Esophagus squamous epithelium (tissue), 5 donors: ENCODE results near the gene DEFB114. TPM values are rescaled to one million over a fixed set of nuclear protein-coding genes. Genes with fewer than 3 reads are reported as not detected.

Source experiments
- DNase-seq: peaks from one replicate; lab custom pipeline; 2025; lab: John Stamatoyannopoulos, UW
- H3K27ac ChIP-seq, 4 donors: fragments of 200-600 bp; sonication (generic); one replicate each; pipeline ENCODE4 v1.5.1; 2016 to 2019; ENCODE audit warnings: mild to moderate bottlenecking in 1 of 4
- H3K27me3 ChIP-seq, 4 donors: fragments of 200-600 bp; sonication (generic); 1 replicate in 3 of 4; 2 replicates in 1 of 4; pipeline versions ENCODE4 v1.5.1 to v1.6.0; 2017 to 2021; ENCODE audit warnings: antibody characterized with exemption in 1 of 4
- H3K36me3 ChIP-seq, 3 donors: fragments of 200-600 bp; sonication (generic); one replicate each; pipeline ENCODE4 v1.5.1; 2016 to 2019
- H3K4me1 ChIP-seq, 3 donors: fragments of 200-600 bp; sonication (generic); one replicate each; pipeline ENCODE4 v1.5.1; 2017 to 2019
- H3K4me3 ChIP-seq, 4 donors: fragments of 200-600 bp; sonication (generic); 1 replicate in 3 of 4; 2 replicates in 1 of 4; pipeline ENCODE4 v1.5.1; 2016 to 2019; ENCODE audit warnings: mild to moderate bottlenecking in 2 of 4, moderate library complexity in 1 of 4
- H3K9me3 ChIP-seq, 3 donors: fragments of 200-600 bp; sonication (generic); one replicate each; pipeline ENCODE4 v1.5.1; 2016 to 2019
- CTCF ChIP-seq, 6 experiments: fragments of 450-650 bp in 4 of 6; fragments of 200-600 bp in 2 of 6; sonication (generic) in 2 of 6; IDR thresholded peaks; one replicate each; pipeline ENCODE4 v1.5.1; 2016 to 2019; ENCODE audit warnings: antibody characterized with exemption in 6 of 6, mild to moderate bottlenecking in 4 of 6, moderate library complexity in 4 of 6
- POLR2A ChIP-seq, 4 donors: fragments of 450-650 bp; IDR thresholded peaks; one replicate each; pipeline ENCODE4 v1.6.1; 2017; ENCODE audit warnings: antibody characterized with exemption in 4 of 4, mild to moderate bottlenecking in 4 of 4, moderate library complexity in 3 of 4
- WGBS, 2 donors: methylation state at CpG; one replicate each; pipeline ENCODE4 v1.1.5; 2018; 5-methylcytosine and 5-hydroxymethylcytosine counted together
- intact Hi-C: fragments of 100-400 bp; cut with DNase I; formaldehyde crosslinking; loops from one replicate; pipeline ENCODE4 v1.15.0; 2022
- total RNA-seq, 4 donors: library from RNA; depleted of rRNA; stranded (reverse); fragments of >200 nt; gene quantifications; one replicate each; pipeline ENCODE4 v1.1.0, GENCODE V29; 2016
- donor health status: DM: yes; HTN: yes; CAD: no.

The DEFB114 gene
- total RNA-seq, 4 donors from 2014 or later = not detected

GRCh38 chr6:49915035-49915434, 48.9 kb downstream of the DEFB114 start:
- no peak for DNase-seq
- Histone ChIP-seq H3K4me3 (no peak overlapping the region), H3K27me3 (no peaks in the 10 kb centered on the region), H3K9me3 (no peaks in the 10 kb centered on the region), H3K4me1 (peaks cover 0 to 21% (median 3%) of the 10 kb centered on the region in 3 donors), H3K36me3 (no peaks in the 10 kb centered on the region), H3K27ac (no peak overlapping the region)
- 11 to 13% methylated on average over 3 of the region's 3 CpGs for WGBS, 2 donors
- TF ChIP-seq POLR2A (IDR thresholded peaks at IDR 0.05) = no peak
- TF ChIP-seq CTCF (IDR thresholded peaks at IDR 0.05) = no peak
- intact Hi-C loops = no loop called here

GRCh38 chr6:49913636-49914375, 50.2 kb downstream of the DEFB114 start:
- Histone ChIP-seq H3K27me3 (no peaks in the 10 kb centered on the region), H3K4me1 (peaks cover 0 to 21% (median 3%) of the 10 kb centered on the region in 3 donors), H3K4me3 (no peak overlapping the region), H3K36me3 (no peaks in the 10 kb centered on the region), H3K9me3 (no peaks in the 10 kb centered on the region), H3K27ac (no peak overlapping the region)
- TF ChIP-seq POLR2A (IDR thresholded peaks at IDR 0.05) = no peak
- TF ChIP-seq CTCF (IDR thresholded peaks at IDR 0.05) = no peak
- 42 to 45% methylated on average over 6 of the region's 6 CpGs for WGBS, 2 donors
- intact Hi-C loops = no loop called here
- no peak for DNase-seq

GRCh38 chr6:49912196-49912595, 51.8 kb downstream of the DEFB114 start:
- TF ChIP-seq POLR2A (IDR thresholded peaks at IDR 0.05) (no peak), CTCF (IDR thresholded peaks at IDR 0.05) (no peak)
- no peak for DNase-seq
- Histone ChIP-seq H3K9me3 (no peaks in the 10 kb centered on the region), H3K27ac (no peak overlapping the region), H3K27me3 (no peaks in the 10 kb centered on the region), H3K4me3 (no peak overlapping the region), H3K4me1 (peaks cover 0 to 21% (median 3%) of the 10 kb centered on the region in 3 donors), H3K36me3 (no peaks in the 10 kb centered on the region)
- 55 to 72% methylated on average over 1 of the region's 1 CpG for WGBS, 2 donors
- intact Hi-C loops = no loop called here

- H3K36me3 ChIP-seq = no peaks in the 10 kb centered on the region
- no peak for DNase-seq
- no peaks in the 10 kb centered on the region for H3K27me3 ChIP-seq
- H3K27ac ChIP-seq = no peak overlapping the region
- H3K4me1 ChIP-seq = peaks cover 0 to 21% (median 3%) of the 10 kb centered on the region in 3 donors
- intact Hi-C loops = no loop called here
- no peak for TF ChIP-seq POLR2A (IDR thresholded peaks at IDR 0.05)
- no peak for TF ChIP-seq CTCF (IDR thresholded peaks at IDR 0.05)
- H3K4me3 ChIP-seq = no peak overlapping the region
- no peaks in the 10 kb centered on the region for H3K9me3 ChIP-seq
- WGBS, 2 donors = 80 to 84% methylated on average over 2 of the region's 2 CpGs
These were observed 52.7 kb downstream of the DEFB114 start for GRCh38 chr6:49911252-49911651.

Other genes starting within 250 kb of the DEFB114 start
- 100 to 1,000 TPM in 1 of 4 donors, 10 to 100 TPM in 2, 1 to 10 TPM in 1; 6.1 to 114 (median 48.8) TPM for gene CRISP3, start 219.8 kb downstream of the DEFB114 start, total RNA-seq
- not detected for gene PGK2, start 176.9 kb downstream of the DEFB114 start, total RNA-seq
- gene CRISP1, start 97.6 kb downstream of the DEFB114 start, total RNA-seq = not detected
- not detected for gene DEFB113, start 5.5 kb upstream of the DEFB114 start, total RNA-seq
- gene DEFB110, start 57.8 kb upstream of the DEFB114 start, total RNA-seq = not detected
- gene DEFB112, start 85.8 kb upstream of the DEFB114 start, total RNA-seq = not detected